ENCODE data around the gene TMPRSS4. TPM values are rescaled to one million over a fixed set of nuclear protein-coding genes. Genes with fewer than 3 reads are reported as not detected.
A peak's percentile ranks its signal among the peaks of the same experiment; 100 is the strongest.

Gene TMPRSS4
- total and polyA plus RNA-seq, 2 of the 13 experiments (the other 11 are each of a cell fraction or from before 2014, with no cell fraction given), result 0.32 TPM; not detected in 1

DNA sequence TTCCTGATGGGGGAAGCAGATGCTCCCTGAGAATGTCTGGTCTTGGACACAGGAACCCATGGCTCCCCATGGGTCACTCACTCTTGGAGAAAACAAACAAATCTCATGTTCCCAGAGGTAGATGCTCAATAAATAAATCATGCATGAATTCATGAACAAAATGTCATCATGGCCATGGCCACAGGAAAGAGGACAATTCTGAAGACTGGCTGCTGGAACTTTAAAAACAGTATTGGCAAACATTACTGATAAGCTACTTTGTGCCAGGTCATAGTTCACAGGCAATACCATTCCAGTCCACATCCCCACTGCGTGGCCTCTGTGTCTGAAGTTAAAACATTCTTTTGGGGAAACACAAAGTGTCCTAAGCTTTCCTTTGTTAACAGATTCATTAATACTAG lies 19.1 kb downstream of the TMPRSS4 start (continued):
- TF ChIP-seq, protein P1, sequence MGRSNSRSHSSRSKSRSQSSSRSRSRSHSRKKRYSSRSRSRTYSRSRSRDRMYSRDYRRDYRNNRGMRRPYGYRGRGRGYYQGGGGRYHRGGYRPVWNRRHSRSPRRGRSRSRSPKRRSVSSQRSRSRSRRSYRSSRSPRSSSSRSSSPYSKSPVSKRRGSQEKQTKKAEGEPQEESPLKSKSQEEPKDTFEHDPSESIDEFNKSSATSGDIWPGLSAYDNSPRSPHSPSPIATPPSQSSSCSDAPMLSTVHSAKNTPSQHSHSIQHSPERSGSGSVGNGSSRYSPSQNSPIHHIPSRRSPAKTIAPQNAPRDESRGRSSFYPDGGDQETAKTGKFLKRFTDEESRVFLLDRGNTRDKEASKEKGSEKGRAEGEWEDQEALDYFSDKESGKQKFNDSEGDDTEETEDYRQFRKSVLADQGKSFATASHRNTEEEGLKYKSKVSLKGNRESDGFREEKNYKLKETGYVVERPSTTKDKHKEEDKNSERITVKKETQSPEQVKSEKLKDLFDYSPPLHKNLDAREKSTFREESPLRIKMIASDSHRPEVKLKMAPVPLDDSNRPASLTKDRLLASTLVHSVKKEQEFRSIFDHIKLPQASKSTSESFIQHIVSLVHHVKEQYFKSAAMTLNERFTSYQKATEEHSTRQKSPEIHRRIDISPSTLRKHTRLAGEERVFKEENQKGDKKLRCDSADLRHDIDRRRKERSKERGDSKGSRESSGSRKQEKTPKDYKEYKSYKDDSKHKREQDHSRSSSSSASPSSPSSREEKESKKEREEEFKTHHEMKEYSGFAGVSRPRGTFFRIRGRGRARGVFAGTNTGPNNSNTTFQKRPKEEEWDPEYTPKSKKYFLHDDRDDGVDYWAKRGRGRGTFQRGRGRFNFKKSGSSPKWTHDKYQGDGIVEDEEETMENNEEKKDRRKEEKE (IDR thresholded peaks at IDR 0.05), result no peak
- TF ChIP-seq TAF15 (IDR thresholded peaks at IDR 0.05; ENCODE audit: low read depth, low read length, poor library complexity, severe bottlenecking), result no peak
- TF ChIP-seq, protein P2, sequence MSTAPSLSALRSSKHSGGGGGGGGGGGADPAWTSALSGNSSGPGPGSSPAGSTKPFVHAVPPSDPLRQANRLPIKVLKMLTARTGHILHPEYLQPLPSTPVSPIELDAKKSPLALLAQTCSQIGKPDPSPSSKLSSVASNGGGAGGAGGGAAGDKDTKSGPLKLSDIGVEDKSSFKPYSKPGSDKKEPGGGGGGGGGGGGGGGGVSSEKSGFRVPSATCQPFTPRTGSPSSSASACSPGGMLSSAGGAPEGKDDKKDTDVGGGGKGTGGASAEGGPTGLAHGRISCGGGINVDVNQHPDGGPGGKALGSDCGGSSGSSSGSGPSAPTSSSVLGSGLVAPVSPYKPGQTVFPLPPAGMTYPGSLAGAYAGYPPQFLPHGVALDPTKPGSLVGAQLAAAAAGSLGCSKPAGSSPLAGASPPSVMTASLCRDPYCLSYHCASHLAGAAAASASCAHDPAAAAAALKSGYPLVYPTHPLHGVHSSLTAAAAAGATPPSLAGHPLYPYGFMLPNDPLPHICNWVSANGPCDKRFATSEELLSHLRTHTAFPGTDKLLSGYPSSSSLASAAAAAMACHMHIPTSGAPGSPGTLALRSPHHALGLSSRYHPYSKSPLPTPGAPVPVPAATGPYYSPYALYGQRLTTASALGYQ (CRISPR knock-in tag; IDR thresholded peaks at IDR 0.05), result no peak
- TF ChIP-seq U2AF1 (optimal IDR thresholded peaks at IDR 0.05; ENCODE audit: low read depth, low read length), result no peak
- TF ChIP-seq, protein P3, sequence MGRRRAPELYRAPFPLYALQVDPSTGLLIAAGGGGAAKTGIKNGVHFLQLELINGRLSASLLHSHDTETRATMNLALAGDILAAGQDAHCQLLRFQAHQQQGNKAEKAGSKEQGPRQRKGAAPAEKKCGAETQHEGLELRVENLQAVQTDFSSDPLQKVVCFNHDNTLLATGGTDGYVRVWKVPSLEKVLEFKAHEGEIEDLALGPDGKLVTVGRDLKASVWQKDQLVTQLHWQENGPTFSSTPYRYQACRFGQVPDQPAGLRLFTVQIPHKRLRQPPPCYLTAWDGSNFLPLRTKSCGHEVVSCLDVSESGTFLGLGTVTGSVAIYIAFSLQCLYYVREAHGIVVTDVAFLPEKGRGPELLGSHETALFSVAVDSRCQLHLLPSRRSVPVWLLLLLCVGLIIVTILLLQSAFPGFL (CRISPR knock-in tag; IDR thresholded peaks at IDR 0.05), result no peak
- no peak for TF ChIP-seq ZSCAN31 (CRISPR knock-in tag; IDR thresholded peaks at IDR 0.05; ENCODE audit: low read depth)
- TF ChIP-seq FOXJ3 (CRISPR knock-in tag; IDR thresholded peaks at IDR 0.05; ENCODE audit: borderline replicate concordance), result peak; percentile 73; the same call in 1 of the 2 replicates
- TF ChIP-seq ZNF264 (CRISPR knock-in tag; IDR thresholded peaks at IDR 0.05), result no peak; the same call in 1 of the 2 replicates
- no peak for TF ChIP-seq EED (CRISPR knock-in tag; IDR thresholded peaks at IDR 0.05)
- TF ChIP-seq ZNF496 (CRISPR knock-in tag; IDR thresholded peaks at IDR 0.05; ENCODE audit: insufficient replicate concordance), result no peak
- TF ChIP-seq, protein P4, sequence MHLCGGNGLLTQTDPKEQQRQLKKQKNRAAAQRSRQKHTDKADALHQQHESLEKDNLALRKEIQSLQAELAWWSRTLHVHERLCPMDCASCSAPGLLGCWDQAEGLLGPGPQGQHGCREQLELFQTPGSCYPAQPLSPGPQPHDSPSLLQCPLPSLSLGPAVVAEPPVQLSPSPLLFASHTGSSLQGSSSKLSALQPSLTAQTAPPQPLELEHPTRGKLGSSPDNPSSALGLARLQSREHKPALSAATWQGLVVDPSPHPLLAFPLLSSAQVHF (CRISPR knock-in tag; IDR thresholded peaks at IDR 0.05), result no peak
- TF ChIP-seq XBP1 (CRISPR knock-in tag; IDR thresholded peaks at IDR 0.05), result no peak
- TF ChIP-seq ZFP37 (CRISPR knock-in tag; IDR thresholded peaks at IDR 0.05; ENCODE audit: borderline replicate concordance), result no peak
- TF ChIP-seq, protein P5, sequence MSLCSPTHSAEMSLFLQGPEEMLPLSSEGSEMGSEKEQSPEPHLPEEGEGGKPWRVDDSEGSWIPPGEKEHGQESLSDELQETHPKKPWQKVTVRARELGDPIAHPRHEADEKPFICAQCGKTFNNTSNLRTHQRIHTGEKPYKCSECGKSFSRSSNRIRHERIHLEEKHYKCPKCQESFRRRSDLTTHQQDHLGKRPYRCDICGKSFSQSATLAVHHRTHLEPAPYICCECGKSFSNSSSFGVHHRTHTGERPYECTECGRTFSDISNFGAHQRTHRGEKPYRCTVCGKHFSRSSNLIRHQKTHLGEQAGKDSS (CRISPR knock-in tag; IDR thresholded peaks at IDR 0.05; ENCODE audit: borderline replicate concordance, low read depth), result no peak
- no peak for TF ChIP-seq ATRX (CRISPR knock-in tag; IDR thresholded peaks at IDR 0.05; ENCODE audit: borderline replicate concordance)
- TF ChIP-seq, protein P6, sequence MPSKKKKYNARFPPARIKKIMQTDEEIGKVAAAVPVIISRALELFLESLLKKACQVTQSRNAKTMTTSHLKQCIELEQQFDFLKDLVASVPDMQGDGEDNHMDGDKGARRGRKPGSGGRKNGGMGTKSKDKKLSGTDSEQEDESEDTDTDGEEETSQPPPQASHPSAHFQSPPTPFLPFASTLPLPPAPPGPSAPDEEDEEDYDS (CRISPR knock-in tag; IDR thresholded peaks at IDR 0.05), result peak; percentile 32; the same call in 1 of the 2 replicates
- TF ChIP-seq KMT2B (CRISPR knock-in tag; IDR thresholded peaks at IDR 0.05), result no peak
- TF ChIP-seq ZC3H4 (CRISPR knock-in tag; IDR thresholded peaks at IDR 0.05; ENCODE audit: borderline replicate concordance), result no peak
- TF ChIP-seq MED8 (CRISPR knock-in tag; IDR thresholded peaks at IDR 0.05; ENCODE audit: insufficient replicate concordance), result no peak
- TF ChIP-seq MEF2D (CRISPR knock-in tag; IDR thresholded peaks at IDR 0.05), result peak; percentile 77
- no peak for TF ChIP-seq MED13 (CRISPR knock-in tag; IDR thresholded peaks at IDR 0.05)
- no peak for TF ChIP-seq TAF1 (CRISPR knock-in tag; IDR thresholded peaks at IDR 0.05)
- TF ChIP-seq, protein P7, sequence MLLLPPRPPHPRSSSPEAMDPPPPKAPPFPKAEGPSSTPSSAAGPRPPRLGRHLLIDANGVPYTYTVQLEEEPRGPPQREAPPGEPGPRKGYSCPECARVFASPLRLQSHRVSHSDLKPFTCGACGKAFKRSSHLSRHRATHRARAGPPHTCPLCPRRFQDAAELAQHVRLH (CRISPR knock-in tag; IDR thresholded peaks at IDR 0.05; ENCODE audit: borderline replicate concordance, low read depth), result no peak

All from HepG2 (cell line).